H7 (cell line): ENCODE results near the gene ZCCHC24. TPM values are rescaled to one million over a fixed set of nuclear protein-coding genes. Genes with fewer than 3 reads are reported as not detected.
A peak's percentile ranks its signal among the peaks of the same experiment; 100 is the strongest.
"Not testable (repeated sequence)": the region's sequence is repeated elsewhere in the genome, so short reads cannot be mapped to it uniquely, and the experiment has no call there.

Experiments used
- DNase-seq: peaks from one replicate; pipeline ENCODE4 v3.0.0; 2012
- H3K27me3 ChIP-seq: 2 replicates; pipeline ENCODE4 v1.6.0; 2011; ENCODE audit warnings: mild to moderate bottlenecking, low read length; ENCODE audit not compliant: control insufficient read depth, insufficient read depth
- H3K36me3 ChIP-seq: replicated peaks from 2 replicates; pipeline ENCODE4 v1.5.1; 2011; ENCODE audit warnings: low read length; ENCODE audit not compliant: control insufficient read depth, insufficient read depth
- H3K4me3 ChIP-seq: 2 replicates; pipeline ENCODE4 v1.5.1; 2011; ENCODE audit warnings: low read depth, mild to moderate bottlenecking, control low read depth, low read length, moderate library complexity; ENCODE audit not compliant: insufficient read depth
- total RNA-seq: library from RNA; depleted of rRNA; stranded (reverse); fragments of >200 nt; shearing (Covaris generic); gene quantifications from 2 replicates; pipeline ENCODE4 v1.2.3, GENCODE V29; 2014; rRNA removed

ZCCHC24 gene
- total RNA-seq, 1 experiment from 2014 or later = 9.0 TPM

- H3K36me3 ChIP-seq = no peaks in the 10 kb centered on the region
- DNase-seq = peak; percentile 62
- H3K4me3 ChIP-seq = no peak overlapping the region
- H3K27me3 ChIP-seq = no peaks in the 10 kb centered on the region
Measured at GRCh38 chr10:79336739-79337138, 108.7 kb downstream of the ZCCHC24 start.

DNA sequence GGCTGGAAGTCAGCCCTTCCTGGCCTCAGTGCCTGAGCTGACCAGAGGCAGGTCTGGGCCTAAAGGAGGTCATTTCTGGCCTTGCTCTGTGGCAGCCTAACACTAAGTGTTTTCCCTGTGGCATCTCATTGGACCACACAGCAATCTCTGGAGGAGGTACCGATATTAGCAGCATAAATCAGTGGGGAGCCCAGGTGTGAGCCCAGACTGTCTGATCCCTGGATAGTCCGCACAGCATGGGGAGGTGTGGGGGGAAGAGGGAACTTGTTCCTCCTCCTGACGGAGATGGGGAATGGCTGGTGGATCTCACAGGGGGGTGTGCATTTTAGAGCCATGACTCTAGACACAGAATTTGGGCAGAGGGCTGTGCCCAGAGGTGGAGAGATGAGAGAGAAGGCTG, 109.1 kb downstream of the ZCCHC24 start:
- Histone ChIP-seq H3K27me3 (no peaks in the 10 kb centered on the region), H3K36me3 (no peaks in the 10 kb centered on the region), H3K4me3 (no peak overlapping the region)
- DNase-seq = peak; percentile 55

- DNase-seq = no peak
Measured at GRCh38 chr10:79335470-79336235, 109.8 kb downstream of the ZCCHC24 start.

GRCh38 chr10:79335094-79335469, 110.3 kb downstream of the ZCCHC24 start:
- no peaks in the 10 kb centered on the region for H3K27me3 ChIP-seq
- DNase-seq = no peak
- H3K4me3 ChIP-seq = no peak overlapping the region
- no peaks in the 10 kb centered on the region for H3K36me3 ChIP-seq

More at GRCh38 chr10:79335470-79336235, 109.8 kb downstream of the ZCCHC24 start:
- no peaks in the 10 kb centered on the region for H3K27me3 ChIP-seq
- H3K4me3 ChIP-seq = no peak overlapping the region
- H3K36me3 ChIP-seq = no peaks in the 10 kb centered on the region

- H3K36me3 ChIP-seq = no peaks in the 10 kb centered on the region
- DNase-seq = no peak
- H3K27me3 ChIP-seq = no peaks in the 10 kb centered on the region
- H3K4me3 ChIP-seq = no peak overlapping the region
Measured at GRCh38 chr10:79334573-79334972, 110.9 kb downstream of the ZCCHC24 start.

DNA sequence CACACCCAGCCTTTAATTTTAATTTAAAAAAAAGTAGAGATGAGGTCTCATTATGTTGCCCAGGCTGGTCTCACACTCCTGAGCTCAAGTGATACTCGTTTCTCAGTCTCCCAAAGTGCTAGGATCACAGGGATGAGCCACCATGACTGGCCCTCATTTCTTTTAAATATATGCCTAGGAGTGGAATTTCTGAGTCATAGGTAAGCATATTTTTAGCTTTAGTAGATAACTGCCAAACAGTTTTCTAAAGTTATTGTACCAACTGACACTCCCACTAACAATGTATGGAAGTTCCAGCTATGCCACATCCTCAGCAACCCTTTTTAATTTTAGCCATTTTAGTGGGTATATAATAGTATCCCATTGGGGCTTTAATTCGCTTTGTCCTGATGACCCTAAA, 111.9 kb downstream of the ZCCHC24 start:
- no peak for DNase-seq
- Histone ChIP-seq H3K27me3 (no peaks in the 10 kb centered on the region), H3K36me3 (no peaks in the 10 kb centered on the region), H3K4me3 (no peak overlapping the region)

- DNase-seq, H3K27me3 ChIP-seq, H3K36me3 ChIP-seq, H3K4me3 ChIP-seq: not testable (repeated sequence)
Measured at GRCh38 chr10:79332610-79333315, 112.7 kb downstream of the ZCCHC24 start.

Other genes starting within 250 kb of the ZCCHC24 start
- 78.6 and 87.5 TPM in 2 replicates for gene PPIF, start 98.2 kb downstream of the ZCCHC24 start, total RNA-seq
- gene EIF5AL1, start 66.9 kb upstream of the ZCCHC24 start, total RNA-seq = 0.73 and 0.74 TPM in 2 replicates
- gene SFTPA2, start 114.8 kb upstream of the ZCCHC24 start, total RNA-seq = not detected in 2 replicates
- not detected in 2 replicates for gene SFTPA1, start 165.3 kb upstream of the ZCCHC24 start, total RNA-seq